NCI-H2227 (cell line): ENCODE measurements around the gene GYS1.
"Not testable (repeated sequence)": the region's sequence is repeated elsewhere in the genome, so short reads cannot be mapped to it uniquely, and the experiment has no call there.

ENCODE experiments used
- DNase-seq: peaks from one replicate; lab custom pipeline; 2025; ENCODE audit not compliant: unreplicated experiment; lab: John Stamatoyannopoulos, UW

The GYS1 gene

DNA sequence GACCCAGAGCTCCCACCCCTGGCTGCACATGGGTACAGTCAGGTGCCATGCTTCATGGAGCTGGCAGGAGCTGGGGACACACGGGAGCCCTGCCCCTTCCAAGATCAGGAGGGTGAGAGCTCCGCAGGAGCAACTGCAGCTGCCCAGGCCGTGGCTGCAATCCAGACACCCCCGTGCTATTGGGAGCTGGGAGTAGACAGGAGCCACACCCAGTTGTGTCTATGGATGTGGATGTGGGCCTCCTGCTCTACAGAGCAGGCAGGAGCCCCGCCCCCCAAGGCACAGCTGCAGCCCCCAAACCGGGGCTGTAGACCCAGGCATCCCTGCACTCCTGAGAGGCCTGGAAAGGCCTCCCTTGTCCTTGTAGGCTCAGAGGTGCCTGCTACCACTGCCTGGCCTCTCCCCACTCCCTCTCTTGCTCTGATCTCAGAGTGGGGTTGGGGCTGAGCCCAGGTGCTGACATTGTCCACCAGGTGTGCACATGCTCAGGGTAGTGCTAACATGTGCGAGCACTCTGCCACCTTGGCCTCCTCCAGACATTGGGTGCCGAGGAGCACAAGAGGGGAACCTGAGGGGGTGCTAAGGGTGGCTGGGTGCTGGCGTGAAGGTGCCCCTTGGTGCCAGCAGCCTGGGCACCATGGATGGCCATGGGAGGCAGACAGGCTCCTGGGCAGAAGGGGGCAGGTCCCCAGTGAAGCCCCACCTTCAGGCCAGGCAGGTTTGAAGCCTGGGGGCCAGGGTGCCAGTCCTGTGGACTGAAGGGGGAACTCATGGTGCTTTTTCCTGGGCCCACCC is 46.4 kb downstream of the GYS1 start:
- no peak for DNase-seq

DNA sequence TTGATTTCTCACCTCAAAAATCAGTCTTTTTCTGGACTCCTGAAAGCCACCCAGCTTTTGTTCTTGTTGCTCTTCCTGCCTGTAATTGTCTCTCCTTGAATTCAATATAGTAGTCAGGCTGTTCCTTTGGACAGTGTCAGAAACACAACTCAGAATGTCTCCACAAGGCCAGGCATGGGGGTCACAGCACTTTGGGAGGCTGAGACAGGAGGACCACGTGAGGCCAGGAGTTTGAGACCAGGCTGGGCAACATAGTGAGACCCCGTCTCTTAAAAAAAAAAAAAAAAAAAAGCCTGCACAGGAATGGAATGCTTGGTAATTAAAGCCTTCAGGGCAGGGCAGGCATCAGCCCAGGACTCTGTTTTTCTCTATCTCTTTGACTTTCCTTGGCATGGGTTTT is 47.3 kb downstream of the GYS1 start:
- DNase-seq = no peak

GRCh38 chr19:48945415-48945814 is 47.7 kb downstream of the GYS1 start:
- DNase-seq = no peak

GRCh38 chr19:48943081-48943480 is 50.0 kb downstream of the GYS1 start:
- no peak for DNase-seq

DNA sequence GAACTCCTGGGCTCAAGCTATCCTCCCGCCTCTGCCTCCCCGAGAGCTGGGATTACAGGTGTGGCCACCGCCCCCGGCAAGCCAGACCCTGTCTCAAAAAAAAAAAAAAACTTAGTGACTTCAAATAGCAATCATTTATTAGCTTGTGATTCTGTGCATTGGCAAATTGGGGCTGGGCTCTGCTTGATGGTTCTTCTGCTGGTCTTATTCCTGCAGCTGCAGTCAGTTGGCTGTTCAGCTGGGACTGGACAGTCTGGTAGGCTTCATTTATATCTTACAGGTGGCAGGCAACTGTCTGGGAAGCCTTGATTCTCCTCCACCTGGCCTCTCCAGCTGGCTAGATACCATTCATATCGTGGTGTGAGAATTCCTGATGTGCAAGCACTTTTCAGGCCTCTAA is 52.2 kb downstream of the GYS1 start:
- no peak for DNase-seq

- DNase-seq = no peak
Observed at GRCh38 chr19:48938256-48938655, 54.9 kb downstream of the GYS1 start.

GRCh38 chr19:48935864-48936263 is 57.2 kb downstream of the GYS1 start:
- no peak for DNase-seq

GRCh38 chr19:48934837-48935236 is 58.3 kb downstream of the GYS1 start:
- no peak for DNase-seq

DNA sequence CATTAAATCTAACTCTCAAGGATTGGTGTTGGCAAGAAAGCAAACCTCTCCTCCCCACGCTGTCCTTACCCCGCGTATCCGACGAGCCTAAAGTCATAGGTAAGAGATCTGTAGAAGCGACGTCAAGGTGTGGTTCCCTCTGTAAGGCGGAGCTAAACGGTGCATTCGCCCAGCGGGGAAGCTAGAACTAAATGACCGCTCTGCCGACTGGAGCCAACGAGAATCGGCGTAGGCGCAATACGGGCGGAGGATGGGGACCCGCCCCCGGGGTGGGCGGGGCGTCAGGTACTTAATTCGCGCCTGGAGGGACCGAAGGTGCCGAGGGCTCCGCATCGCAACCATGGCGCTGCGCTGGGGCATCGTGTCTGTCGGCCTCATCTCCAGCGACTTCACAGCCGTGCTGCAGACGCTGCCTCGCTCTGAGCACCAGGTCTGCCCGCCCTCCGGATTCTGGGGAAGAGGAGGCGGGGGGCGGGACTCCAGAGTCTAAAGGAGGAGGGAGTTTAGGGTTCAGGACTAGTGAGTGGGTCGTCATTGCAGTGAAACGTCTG is 59.7 kb downstream of the GYS1 start, which contains the start of gene DHDH:
Gene DHDH, plus strand, starts transcription at position 318 of the 551 bp plus-strand sequence. Its CDS starts 23 bp downstream, at position 341.
- DNase-seq = peak; percentile 92

GRCh38 chr19:48928164-48929025 is 64.7 kb downstream of the GYS1 start:
- no peak for DNase-seq

- DNase-seq = not testable (repeated sequence)
Observed at GRCh38 chr19:48927692-48928091, 65.4 kb downstream of the GYS1 start.

DNA sequence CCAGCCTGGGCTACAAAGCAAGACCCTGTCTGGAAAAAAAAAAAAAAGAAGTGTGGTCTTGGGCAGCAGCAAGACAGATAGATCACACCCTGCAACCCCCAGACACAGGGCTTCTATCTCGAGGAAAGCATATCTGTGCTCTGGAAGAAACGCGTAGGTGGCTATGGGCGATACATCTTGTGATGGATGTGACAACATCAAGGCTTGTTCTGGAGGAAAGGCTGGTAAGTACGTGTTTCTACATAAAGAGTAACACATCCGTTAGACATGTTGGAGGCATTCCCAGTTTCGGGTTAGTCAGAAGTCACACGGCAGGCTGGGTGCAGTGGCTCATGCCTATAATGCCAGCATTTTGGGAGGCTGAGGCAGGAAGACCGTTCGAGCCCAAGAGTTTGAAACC is 66.2 kb downstream of the GYS1 start:
- DNase-seq = no peak

GRCh38 chr19:48925890-48926289 is 67.2 kb downstream of the GYS1 start:
- DNase-seq = not testable (repeated sequence)

- DNase-seq = no peak
Observed at GRCh38 chr19:48925240-48925843, 67.8 kb downstream of the GYS1 start.

DNA sequence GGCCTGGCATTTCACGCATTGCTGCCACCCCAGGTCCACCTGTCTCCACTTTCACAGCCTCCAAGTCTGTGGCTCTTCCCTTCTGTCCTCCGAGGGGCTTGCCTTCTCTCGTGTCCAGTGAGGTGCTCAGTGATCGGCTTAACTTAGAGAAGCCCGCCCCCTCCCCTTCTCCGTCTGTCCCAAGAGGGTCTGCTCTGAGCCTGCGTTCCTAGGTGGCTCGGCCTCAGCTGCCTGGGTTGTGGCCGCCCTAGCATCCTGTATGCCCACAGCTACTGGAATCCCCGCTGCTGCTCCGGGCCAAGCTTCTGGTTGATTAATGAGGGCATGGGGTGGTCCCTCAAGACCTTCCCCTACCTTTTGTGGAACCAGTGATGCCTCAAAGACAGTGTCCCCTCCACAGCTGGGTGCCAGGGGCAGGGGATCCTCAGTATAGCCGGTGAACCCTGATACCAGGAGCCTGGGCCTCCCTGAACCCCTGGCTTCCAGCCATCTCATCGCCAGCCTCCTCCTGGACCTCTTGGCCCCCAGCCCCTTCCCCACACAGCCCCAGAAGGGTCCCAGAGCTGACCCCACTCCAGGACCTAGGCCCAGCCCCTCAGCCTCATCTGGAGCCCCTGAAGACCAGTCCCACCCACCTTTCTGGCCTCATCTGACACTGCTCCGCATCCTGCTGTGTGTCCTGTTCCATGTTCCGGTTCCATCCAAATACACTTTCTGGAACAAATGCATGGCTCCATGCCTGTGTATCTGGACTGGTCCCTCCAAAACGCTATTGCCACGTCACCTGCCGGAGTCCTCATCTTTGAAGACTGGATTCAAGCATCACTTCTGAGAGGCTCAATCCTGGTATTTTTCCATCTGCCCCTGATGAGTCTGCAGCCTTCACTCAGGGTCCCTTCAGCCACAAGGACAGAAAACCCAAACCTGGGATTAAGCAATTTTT is 70.3 kb downstream of the GYS1 start:
- DNase-seq = no peak

GRCh38 chr19:48921721-48922500 is 71.2 kb downstream of the GYS1 start:
- no peak for DNase-seq

DNA sequence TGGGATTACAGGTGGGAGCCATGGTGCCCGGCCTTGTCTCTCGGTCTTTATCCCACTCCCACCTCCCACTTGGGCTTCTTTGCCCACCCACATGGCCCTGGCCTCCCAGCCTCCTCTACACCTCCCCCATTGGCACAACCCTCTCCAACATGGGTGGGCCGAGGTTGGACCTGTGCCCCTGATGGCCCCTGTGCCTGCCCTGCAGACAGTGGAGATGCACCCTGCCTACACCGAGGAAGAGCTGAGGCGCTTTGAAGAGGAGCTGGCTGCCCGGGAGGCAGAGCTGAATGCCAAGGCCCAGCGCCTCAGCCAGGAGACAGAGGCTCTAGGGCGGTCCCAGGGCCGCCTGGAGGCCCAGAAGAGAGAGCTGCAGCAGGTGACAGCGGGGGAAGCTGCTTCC is 72.2 kb downstream of the GYS1 start:
- no peak for DNase-seq

- not testable (repeated sequence) for DNase-seq
Observed at GRCh38 chr19:48919271-48919670, 73.8 kb downstream of the GYS1 start.

GRCh38 chr19:48918801-48919247 is 74.3 kb downstream of the GYS1 start:
- peak; percentile 11 for DNase-seq
